ENCODE measurements around the gene DDX42.

DDX42 gene

GRCh38 chr17:63798572-63799106 lies 24.7 kb downstream of the DDX42 start:
- Histone ChIP-seq H3K27me3 (no peaks in the 10 kb centered on the region), H3K4me1 (no peaks in the 10 kb centered on the region), H3K9me3 (no peaks in the 10 kb centered on the region), H3K36me3 (peaks cover 94% of the 10 kb centered on the region), H3K4me3 (ENCODE audit: low read depth, low read length) (no peak overlapping the region)
- no peak for TF ChIP-seq CTCF (IDR thresholded peaks at IDR 0.05; ENCODE audit: low read depth, low read length)
- no peak for DNase-seq

GRCh38 chr17:63800783-63801182 lies 26.8 kb downstream of the DDX42 start:
- H3K4me3 ChIP-seq (ENCODE audit: low read depth, low read length), result no peak overlapping the region
- no peaks in the 10 kb centered on the region for H3K27me3 ChIP-seq
- no peak for DNase-seq
- H3K36me3 ChIP-seq, result peaks cover 91% of the 10 kb centered on the region
- TF ChIP-seq CTCF (IDR thresholded peaks at IDR 0.05; ENCODE audit: low read depth, low read length), result no peak
- no peaks in the 10 kb centered on the region for H3K4me1 ChIP-seq
- no peaks in the 10 kb centered on the region for H3K9me3 ChIP-seq

- Histone ChIP-seq H3K4me3 (ENCODE audit: low read depth, low read length) (no peak overlapping the region), H3K9me3 (no peaks in the 10 kb centered on the region), H3K4me1 (no peaks in the 10 kb centered on the region), H3K27me3 (no peaks in the 10 kb centered on the region), H3K36me3 (peaks cover 91% of the 10 kb centered on the region)
- DNase-seq, result no peak
- TF ChIP-seq CTCF (IDR thresholded peaks at IDR 0.05; ENCODE audit: low read depth, low read length), result no peak
Measured at GRCh38 chr17:63804328-63804727, 30.4 kb downstream of the DDX42 start.

- H3K4me1 ChIP-seq, result no peaks in the 10 kb centered on the region
- H3K9me3 ChIP-seq, result no peaks in the 10 kb centered on the region
- no peak for DNase-seq
- H3K36me3 ChIP-seq, result peaks cover 91% of the 10 kb centered on the region
- no peaks in the 10 kb centered on the region for H3K27me3 ChIP-seq
- H3K4me3 ChIP-seq (ENCODE audit: low read depth, low read length), result no peak overlapping the region
- TF ChIP-seq CTCF (IDR thresholded peaks at IDR 0.05; ENCODE audit: low read depth, low read length), result no peak
Measured at GRCh38 chr17:63805591-63805990, 31.6 kb downstream of the DDX42 start.

- DNase-seq, result no peak
- no peak for TF ChIP-seq CTCF (IDR thresholded peaks at IDR 0.05; ENCODE audit: low read depth, low read length)
- H3K9me3 ChIP-seq, result no peaks in the 10 kb centered on the region
- H3K4me1 ChIP-seq, result no peaks in the 10 kb centered on the region
- H3K4me3 ChIP-seq (ENCODE audit: low read depth, low read length), result no peak overlapping the region
- H3K27me3 ChIP-seq, result no peaks in the 10 kb centered on the region
- peaks cover 97% of the 10 kb centered on the region for H3K36me3 ChIP-seq
Measured at GRCh38 chr17:63809970-63810369, 36.0 kb downstream of the DDX42 start.

- Histone ChIP-seq H3K9me3 (no peaks in the 10 kb centered on the region), H3K36me3 (peaks cover 95% of the 10 kb centered on the region), H3K4me3 (ENCODE audit: low read depth, low read length) (no peak overlapping the region), H3K27me3 (no peaks in the 10 kb centered on the region), H3K4me1 (no peaks in the 10 kb centered on the region)
- DNase-seq, result no peak
- TF ChIP-seq CTCF (IDR thresholded peaks at IDR 0.05; ENCODE audit: low read depth, low read length), result no peak
Measured at GRCh38 chr17:63816123-63816522, 42.2 kb downstream of the DDX42 start.

Measured in BE2C (cell line).